Stimulated activated naive CD8-positive, alpha-beta T cell treated with anti-CD3 and anti-CD28 coated beads, Interleukin-15, Interleukin-2, amounts not matched to agents 100 ng/mL and 50 ng/mL, for 24 hours (primary cell): ENCODE measurements around the gene C6orf120.

Source experiments
- H3K27ac Mint-ChIP-seq: one replicate; pipeline ENCODE4 v1.8.0; 2021; ENCODE audit warnings: mild to moderate bottlenecking, mixed read lengths
- H3K27me3 Mint-ChIP-seq: one replicate; pipeline ENCODE4 v1.8.0; 2021; ENCODE audit warnings: mixed read lengths
- H3K36me3 Mint-ChIP-seq: one replicate; pipeline ENCODE4 v1.8.0; 2021; ENCODE audit warnings: low read depth, mixed read lengths
- H3K4me1 Mint-ChIP-seq: one replicate; pipeline ENCODE4 v1.8.0; 2021; ENCODE audit warnings: low read depth, mixed read lengths
- H3K4me3 Mint-ChIP-seq: one replicate; pipeline ENCODE4 v1.8.0; 2021; ENCODE audit warnings: mild to moderate bottlenecking, mixed read lengths
- H3K9me3 Mint-ChIP-seq: one replicate; pipeline ENCODE4 v1.8.0; 2021; ENCODE audit warnings: mixed read lengths

C6orf120 gene

GRCh38 chr6:169702840-169703246, 917 bp downstream of the C6orf120 start:
- no peaks in the 10 kb centered on the region for H3K27me3 Mint-ChIP-seq
- peaks cover 59% of the 10 kb centered on the region for H3K4me1 Mint-ChIP-seq
- peak overlapping the region; percentile 91 for H3K27ac Mint-ChIP-seq
- peak overlapping the region; percentile 92 for H3K4me3 Mint-ChIP-seq
- H3K9me3 Mint-ChIP-seq = no peaks in the 10 kb centered on the region
- H3K36me3 Mint-ChIP-seq = peaks cover 47% of the 10 kb centered on the region

DNA sequence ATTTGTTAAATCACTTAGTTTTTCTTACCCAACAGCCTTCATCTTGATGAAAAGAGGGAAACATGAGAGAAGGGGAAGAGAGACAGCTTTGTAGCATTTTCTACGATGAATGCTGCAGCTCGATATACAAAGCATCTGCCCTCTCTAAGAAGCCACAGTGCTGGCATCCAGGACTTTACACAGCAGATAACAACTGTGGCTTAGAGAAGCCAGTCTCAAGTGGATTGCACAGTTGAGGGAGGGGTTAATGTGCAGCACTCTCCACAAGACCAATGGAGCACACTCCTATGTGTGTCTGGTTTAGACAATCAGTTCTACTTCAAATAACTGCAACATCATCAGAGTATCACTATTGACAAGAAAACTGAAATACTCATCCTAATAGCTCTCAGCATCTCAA, 5.8 kb downstream of the C6orf120 start:
- Mint-ChIP-seq H3K4me1 (peaks cover 53% of the 10 kb centered on the region), H3K9me3 (no peaks in the 10 kb centered on the region), H3K27ac (no peak overlapping the region), H3K4me3 (no peak overlapping the region), H3K27me3 (no peaks in the 10 kb centered on the region), H3K36me3 (peaks cover 75% of the 10 kb centered on the region)

DNA sequence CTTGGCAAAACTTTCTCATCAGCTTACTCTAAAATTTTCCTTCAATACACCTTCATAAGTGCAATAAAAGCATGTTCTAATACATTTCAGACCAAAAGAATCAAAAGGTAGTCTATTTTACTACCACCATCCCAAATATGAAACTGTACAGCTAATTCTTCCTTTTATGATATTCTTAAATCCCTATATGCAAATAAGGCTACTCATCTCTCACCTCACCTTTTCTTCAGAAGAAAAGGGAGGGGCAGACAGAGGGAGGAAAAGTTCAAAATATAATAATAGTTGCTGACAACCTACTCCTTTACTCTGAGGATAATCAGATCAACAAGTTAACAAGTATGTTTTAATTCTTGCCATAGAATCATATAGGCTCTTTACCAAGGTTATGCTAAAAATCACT, 7.4 kb downstream of the C6orf120 start:
- no peak overlapping the region for H3K27ac Mint-ChIP-seq
- H3K36me3 Mint-ChIP-seq = peaks cover 68% of the 10 kb centered on the region

DNA sequence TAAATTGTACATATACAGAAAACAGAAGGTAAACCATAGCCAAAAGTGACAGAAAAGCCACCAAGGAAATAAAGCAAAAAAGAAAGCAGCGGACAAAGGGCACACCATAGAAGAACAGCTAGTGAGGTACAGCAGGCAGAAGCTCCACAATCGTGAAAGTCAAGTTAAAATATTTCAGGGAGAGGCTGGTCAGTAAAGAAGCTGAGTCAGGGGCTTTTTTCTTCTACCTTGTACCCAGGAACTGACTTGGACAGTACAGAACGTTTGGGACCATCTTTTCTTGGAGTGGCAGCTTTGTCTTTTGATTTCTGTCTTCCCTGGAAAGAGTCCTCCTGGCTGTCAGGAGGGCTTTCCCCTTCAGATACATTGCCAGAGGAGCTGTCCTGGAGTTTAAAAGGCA, 8.1 kb downstream of the C6orf120 start:
- no peaks in the 10 kb centered on the region for H3K27me3 Mint-ChIP-seq

More for the DNA sequence above, 7.4 kb downstream of the C6orf120 start:
- H3K27me3 Mint-ChIP-seq = no peaks in the 10 kb centered on the region
- no peaks in the 10 kb centered on the region for H3K9me3 Mint-ChIP-seq
- peaks cover 43% of the 10 kb centered on the region for H3K4me1 Mint-ChIP-seq
- no peak overlapping the region for H3K4me3 Mint-ChIP-seq

GRCh38 chr6:169714178-169714577, 12.3 kb downstream of the C6orf120 start:
- H3K27me3 Mint-ChIP-seq = no peaks in the 10 kb centered on the region
- no peak overlapping the region for H3K4me3 Mint-ChIP-seq
- H3K27ac Mint-ChIP-seq = no peak overlapping the region
- peaks cover 21% of the 10 kb centered on the region for H3K4me1 Mint-ChIP-seq
- H3K9me3 Mint-ChIP-seq = no peaks in the 10 kb centered on the region
- peaks cover 79% of the 10 kb centered on the region for H3K36me3 Mint-ChIP-seq

More for the DNA sequence above, 8.1 kb downstream of the C6orf120 start:
- no peaks in the 10 kb centered on the region for H3K9me3 Mint-ChIP-seq
- H3K27ac Mint-ChIP-seq = peak overlapping the region; percentile 41
- H3K4me1 Mint-ChIP-seq = peaks cover 38% of the 10 kb centered on the region
- H3K4me3 Mint-ChIP-seq = no peak overlapping the region
- H3K36me3 Mint-ChIP-seq = peaks cover 71% of the 10 kb centered on the region

DNA sequence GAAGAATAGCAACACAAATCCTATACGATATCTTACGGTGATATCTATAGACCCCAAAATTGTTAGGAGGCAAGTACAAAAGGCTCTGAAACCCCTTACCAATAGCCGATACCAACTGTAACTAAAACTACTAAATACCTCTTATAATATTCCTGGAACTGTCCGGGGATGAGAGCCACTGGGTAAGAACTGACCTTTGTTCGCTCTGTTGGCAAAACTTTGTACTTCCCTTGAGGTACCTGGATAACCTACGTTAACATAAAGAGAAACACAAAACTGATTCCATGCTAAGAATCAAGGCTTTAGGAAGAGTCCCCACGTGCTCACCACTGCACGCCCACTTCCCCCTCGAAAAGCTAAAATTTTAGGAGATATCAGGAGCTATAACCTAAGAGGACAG, 12.7 kb downstream of the C6orf120 start:
- peaks cover 21% of the 10 kb centered on the region for H3K4me1 Mint-ChIP-seq
- H3K27ac Mint-ChIP-seq = peak overlapping the region; percentile 61
- no peaks in the 10 kb centered on the region for H3K27me3 Mint-ChIP-seq
- no peaks in the 10 kb centered on the region for H3K9me3 Mint-ChIP-seq
- H3K4me3 Mint-ChIP-seq = no peak overlapping the region
- H3K36me3 Mint-ChIP-seq = peaks cover 80% of the 10 kb centered on the region

DNA sequence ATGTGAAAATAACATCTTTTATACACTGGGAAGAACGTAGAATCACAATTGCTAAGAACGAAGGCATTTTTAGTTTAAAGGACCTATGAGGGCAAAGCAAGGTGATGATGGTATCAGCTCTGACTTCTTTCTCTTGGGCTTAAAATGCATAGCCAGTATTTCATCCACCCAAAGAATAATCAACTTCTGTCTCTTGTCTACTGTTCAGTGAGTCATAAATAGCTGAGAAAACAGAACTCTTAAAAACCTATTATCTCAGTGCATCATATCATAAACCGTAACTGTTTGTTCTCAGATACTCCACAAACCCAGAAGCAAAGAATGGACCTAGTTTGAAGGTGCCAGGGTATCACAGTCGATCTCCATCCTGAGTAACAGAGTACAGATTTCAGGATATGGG, 17.2 kb downstream of the C6orf120 start:
- Mint-ChIP-seq H3K4me1 (peaks cover 39% of the 10 kb centered on the region), H3K27me3 (no peaks in the 10 kb centered on the region), H3K9me3 (no peaks in the 10 kb centered on the region), H3K4me3 (no peak overlapping the region), H3K36me3 (peaks cover 54% of the 10 kb centered on the region), H3K27ac (no peak overlapping the region)

GRCh38 chr6:169720207-169720855, 18.4 kb downstream of the C6orf120 start:
- Mint-ChIP-seq H3K4me3 (no peak overlapping the region), H3K27me3 (no peaks in the 10 kb centered on the region), H3K27ac (peak overlapping the region; percentile 28), H3K4me1 (peaks cover 39% of the 10 kb centered on the region), H3K9me3 (no peaks in the 10 kb centered on the region), H3K36me3 (peaks cover 42% of the 10 kb centered on the region)

GRCh38 chr6:169722362-169723199, 20.7 kb downstream of the C6orf120 start:
- Mint-ChIP-seq H3K4me3 (peak overlapping the region; percentile 88), H3K27me3 (no peaks in the 10 kb centered on the region), H3K36me3 (peaks cover 24% of the 10 kb centered on the region), H3K4me1 (peaks cover 50% of the 10 kb centered on the region), H3K27ac (peak overlapping the region; percentile 89), H3K9me3 (no peaks in the 10 kb centered on the region)

DNA sequence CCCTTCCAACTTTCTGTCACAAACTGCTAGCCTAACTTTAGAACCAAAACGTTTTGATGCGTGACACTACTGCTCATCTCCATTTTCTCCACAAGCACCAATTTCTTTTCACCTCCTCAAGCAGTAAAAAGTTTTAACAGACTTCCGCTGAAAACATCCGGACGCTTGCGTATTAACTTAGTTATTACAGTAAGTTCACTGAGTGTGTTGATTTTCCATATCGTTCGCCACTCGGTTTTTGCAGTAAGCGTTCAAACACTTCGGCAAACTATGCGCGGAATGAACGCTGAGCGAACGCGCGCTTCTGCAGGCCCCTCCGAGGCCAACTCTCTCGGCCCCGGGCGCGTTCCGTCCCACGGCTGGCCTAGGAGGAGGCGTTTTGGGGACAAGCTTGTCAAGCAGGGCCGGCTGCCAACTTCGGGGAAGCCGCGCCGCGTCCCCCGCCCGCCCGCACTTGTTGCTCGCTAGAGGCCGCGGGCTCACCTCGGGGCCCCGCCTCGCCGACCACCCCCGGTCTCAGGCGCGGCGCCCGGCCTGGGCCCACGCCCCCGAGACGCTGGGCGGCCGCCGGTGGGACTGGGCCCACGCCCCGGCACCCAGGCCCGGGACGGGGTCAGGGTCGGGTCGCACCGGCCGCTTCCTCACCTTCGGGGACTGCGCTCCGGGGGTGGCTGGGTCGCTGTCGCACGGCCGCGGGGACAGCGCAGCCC, 21.4 kb downstream of the C6orf120 start:
- Mint-ChIP-seq H3K9me3 (no peaks in the 10 kb centered on the region), H3K27me3 (no peaks in the 10 kb centered on the region), H3K36me3 (peaks cover 21% of the 10 kb centered on the region), H3K4me3 (peak overlapping the region; percentile 88), H3K27ac (peak overlapping the region; percentile 89), H3K4me1 (peaks cover 50% of the 10 kb centered on the region)

- peaks cover 17% of the 10 kb centered on the region for H3K36me3 Mint-ChIP-seq
- peak overlapping the region; percentile 52 for H3K4me3 Mint-ChIP-seq
- H3K27me3 Mint-ChIP-seq = no peaks in the 10 kb centered on the region
- no peak overlapping the region for H3K27ac Mint-ChIP-seq
- no peaks in the 10 kb centered on the region for H3K9me3 Mint-ChIP-seq
- peaks cover 47% of the 10 kb centered on the region for H3K4me1 Mint-ChIP-seq
These were observed 22.1 kb downstream of the C6orf120 start for GRCh38 chr6:169723991-169724493.

- H3K27me3 Mint-ChIP-seq = no peaks in the 10 kb centered on the region
- peaks cover 41% of the 10 kb centered on the region for H3K4me1 Mint-ChIP-seq
- peak within 1 kb of the TSS; percentile 88 for H3K4me3 Mint-ChIP-seq
- peaks cover 11% of the 10 kb centered on the region for H3K36me3 Mint-ChIP-seq
- no peaks in the 10 kb centered on the region for H3K9me3 Mint-ChIP-seq
- H3K27ac Mint-ChIP-seq = peak within 1 kb of the TSS; percentile 92
These were observed 22.7 kb downstream of the C6orf120 start, which contains the start of gene PHF10 for GRCh38 chr6:169724494-169725124. TSS of gene PHF10 (minus strand) at chr6:169724500. CDS start at chr6:169723931, 569 bp downstream.

- no peaks in the 10 kb centered on the region for H3K9me3 Mint-ChIP-seq
- peak overlapping the region; percentile 87 for H3K4me3 Mint-ChIP-seq
- H3K27me3 Mint-ChIP-seq = no peaks in the 10 kb centered on the region
- peaks cover 4% of the 10 kb centered on the region for H3K36me3 Mint-ChIP-seq
- H3K27ac Mint-ChIP-seq = peak overlapping the region; percentile 92
- H3K4me1 Mint-ChIP-seq = peaks cover 33% of the 10 kb centered on the region
These were observed 23.5 kb downstream of the C6orf120 start for GRCh38 chr6:169725125-169726048.
